Measurements from ENCODE around the gene NGEF. TPM values are rescaled to one million over a fixed set of nuclear protein-coding genes. Genes with fewer than 3 reads are reported as not detected.

NGEF gene
- total RNA-seq, 1 experiment from 2014 or later = 1.9 TPM

GRCh38 chr2:232886176-232886575 is 126.9 kb downstream of the NGEF start:
- no peaks in the 10 kb centered on the region for H3K79me1 ChIP-seq (ENCODE audit: insufficient read depth, low read depth, low read length, poor library complexity, severe bottlenecking)
- no peak overlapping the region for H2BK12ac ChIP-seq (ENCODE audit: insufficient read length, low read depth, low read length)
- H3K56ac ChIP-seq (ENCODE audit: insufficient read length, low read depth, low read length) = no peak overlapping the region
- no peak overlapping the region for H2BK120ac ChIP-seq (ENCODE audit: low read depth, low read length, poor library complexity, severe bottlenecking)
- no peak overlapping the region for H3K4me2 ChIP-seq (ENCODE audit: insufficient read depth, insufficient read length, low read length)
- no peaks in the 10 kb centered on the region for H3K9me3 ChIP-seq (ENCODE audit: control insufficient read depth, low read depth, low read length)
- no peak overlapping the region for H4K5ac ChIP-seq (ENCODE audit: insufficient read length, low read depth, low read length)
- no peak for TF ChIP-seq CTCF (conservative IDR thresholded peaks at IDR 0.05)
- H2BK15ac ChIP-seq (ENCODE audit: low read depth, low read length) = no peak overlapping the region
- H4K20me1 ChIP-seq (ENCODE audit: control insufficient read depth, insufficient read depth, insufficient read length) = no peaks in the 10 kb centered on the region
- H2BK5ac ChIP-seq (ENCODE audit: insufficient read length, low read length) = no peak overlapping the region
- H3K23me2 ChIP-seq (ENCODE audit: insufficient read length, low read depth, low read length, poor library complexity, severe bottlenecking) = no peaks in the 10 kb centered on the region
- H4K91ac ChIP-seq (ENCODE audit: insufficient read length, low read depth, low read length) = no peak overlapping the region
- WGBS (ENCODE audit: extremely low coverage, insufficient read length, low lambda C conversion rate) = no CpG with 5 or more reads among the region's 11 CpGs
- H3K14ac ChIP-seq (ENCODE audit: insufficient read depth, low read length) = no peak overlapping the region
- no peak overlapping the region for H3K9ac ChIP-seq (ENCODE audit: extremely low read depth, insufficient read length, low read length)
- H3K18ac ChIP-seq (ENCODE audit: insufficient read length, low read depth, low read length) = no peak overlapping the region
- no peaks in the 10 kb centered on the region for H3K27me3 ChIP-seq (ENCODE audit: insufficient read depth, low read length)
- Mint-ChIP-seq H3K27me3 (ENCODE audit: low read depth) (peaks cover 15% of the 10 kb centered on the region), H3K36me3 (ENCODE audit: insufficient read depth in 1 of 3, low read depth in 3 of 3) (no peaks in the 10 kb centered on the region; a peak in 2 of 7 replicates), H3K27ac (no peak overlapping the region; a peak in 1 of 7 replicates), H3K4me3 (no peak overlapping the region), H3K9me3 (peaks cover 0 to 2% of the 10 kb centered on the region in 2 experiments; a peak in 2 of 5 replicates), H3K4me1 (peaks cover 14 to 17% of the 10 kb centered on the region in 2 experiments)
- H3T11ph ChIP-seq (ENCODE audit: low read length) = no peak overlapping the region
- H2BK20ac ChIP-seq (ENCODE audit: low read depth, low read length, poor library complexity, severe bottlenecking) = no peak overlapping the region
- DNase-seq = no peak
- no peak overlapping the region for H2AK5ac ChIP-seq (ENCODE audit: insufficient read length, low read length)
- no peak overlapping the region for H2AFZ ChIP-seq (ENCODE audit: low read length)
- no peak overlapping the region for H4K8ac ChIP-seq (replicated peaks; ENCODE audit: insufficient read length, low read depth, low read length)
- H3K27ac ChIP-seq (ENCODE audit: insufficient read length, low read depth, low read length) = no peak overlapping the region
- no peaks in the 10 kb centered on the region for H3K79me2 ChIP-seq (ENCODE audit: insufficient read depth, low read length)
- no peak overlapping the region for H3K23ac ChIP-seq (ENCODE audit: insufficient read length, low read depth, low read length)
- H3K4me1 ChIP-seq (ENCODE audit: insufficient read depth, low read length) = no peaks in the 10 kb centered on the region; the same call in 1 of the 2 replicates
- H3K4ac ChIP-seq (ENCODE audit: low read depth, low read length) = no peak overlapping the region

Measured in H9 (cell line).